NOMO-1 treated with DMSO at 0.1 percent for 48 hours (cell line): ENCODE data around the gene CCDC116.
"Not testable (repeated sequence)": the region's sequence is repeated elsewhere in the genome, so short reads cannot be mapped to it uniquely, and the experiment has no call there.

ENCODE experiments used
- DNase-seq: peaks from one replicate; lab custom pipeline; 2025; ENCODE audit not compliant: unreplicated experiment; lab: John Stamatoyannopoulos, UW

Gene CCDC116

DNA sequence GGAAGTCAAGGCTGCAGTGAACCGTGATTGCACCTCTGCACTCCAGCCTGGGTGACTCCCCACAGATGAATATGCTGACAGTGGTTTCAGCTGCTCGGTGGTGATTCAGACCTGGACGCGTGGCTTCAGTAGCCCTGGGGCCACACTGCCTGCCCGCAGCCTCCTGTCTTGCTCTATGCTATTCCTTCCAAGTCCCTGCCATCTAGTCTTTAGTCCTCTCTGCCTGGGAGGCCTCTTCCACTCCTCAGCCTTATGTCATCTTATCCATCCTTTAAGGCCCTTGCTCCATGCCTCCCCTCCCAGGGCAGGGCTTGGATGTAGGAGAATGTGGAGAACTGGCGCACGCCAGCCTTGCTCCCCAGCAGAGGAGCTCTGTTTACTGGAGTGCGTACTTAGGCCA, 25.8 kb upstream of the CCDC116 start:
- no peak for DNase-seq

DNA sequence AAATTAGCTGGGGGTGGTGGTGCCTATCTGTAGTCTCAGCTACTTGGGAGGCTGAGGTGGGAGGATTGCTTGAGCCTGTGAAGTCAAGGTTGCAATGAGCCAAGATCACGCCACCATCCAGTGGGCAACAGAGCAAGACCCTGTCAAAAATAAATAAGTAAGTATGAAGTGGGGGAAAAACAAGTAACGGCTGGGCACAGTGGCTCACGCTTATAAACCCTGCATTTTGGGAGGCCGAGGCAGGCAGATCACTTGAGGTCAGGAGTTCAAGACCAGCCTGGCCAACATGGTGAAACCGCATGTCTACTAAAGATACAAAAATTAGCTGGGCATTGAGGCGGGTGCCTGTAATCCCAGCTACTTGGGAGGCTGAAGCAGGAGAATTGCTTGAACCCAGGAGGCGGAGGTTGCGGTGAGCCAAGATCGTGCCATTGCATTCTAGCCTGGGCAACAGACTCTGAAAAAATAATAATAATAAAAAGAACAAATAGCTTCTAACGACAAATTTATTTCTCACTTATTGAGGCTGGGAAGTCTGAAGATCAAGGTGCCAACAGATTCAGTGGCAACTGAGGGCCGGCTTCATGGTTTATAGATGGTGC, 22.9 kb upstream of the CCDC116 start:
- not testable (repeated sequence) for DNase-seq

DNA sequence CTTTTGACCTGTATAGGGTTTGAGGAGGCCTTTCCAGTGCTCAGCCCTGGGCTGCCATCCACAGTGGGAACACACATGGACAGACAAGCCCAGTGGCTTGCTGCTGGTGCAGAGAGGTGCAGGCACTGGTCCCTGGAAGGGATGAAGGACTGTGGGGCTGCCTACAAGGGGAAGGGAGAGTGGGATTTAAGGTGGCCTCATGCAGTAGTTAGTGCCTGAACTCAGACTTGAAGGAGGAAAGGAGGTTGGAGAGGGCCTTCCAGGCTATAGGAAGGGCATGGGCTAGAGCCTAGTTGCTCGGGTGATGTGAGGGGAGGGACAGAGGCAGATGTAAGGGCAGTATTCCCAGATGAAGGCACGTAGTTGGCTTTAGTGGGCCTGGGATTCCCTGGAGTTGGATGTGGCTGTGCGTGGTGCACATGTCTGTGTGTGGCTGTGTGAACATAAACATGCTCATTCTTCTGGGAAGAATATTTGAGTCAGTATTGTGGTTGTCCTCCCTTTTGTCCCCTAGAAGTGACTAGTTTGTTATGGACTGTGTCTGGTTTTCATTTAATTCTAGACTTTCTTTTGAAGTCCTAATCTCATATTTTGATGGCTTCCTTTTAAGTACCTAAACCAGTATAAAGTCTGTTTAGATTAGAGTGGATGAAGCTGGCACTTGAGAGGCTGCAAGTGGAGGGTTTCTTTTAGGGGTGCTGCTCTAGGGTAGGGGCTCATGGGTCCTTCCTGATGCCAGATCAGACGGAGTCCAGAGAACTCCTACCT, 21.2 kb upstream of the CCDC116 start:
- DNase-seq, result no peak

DNA sequence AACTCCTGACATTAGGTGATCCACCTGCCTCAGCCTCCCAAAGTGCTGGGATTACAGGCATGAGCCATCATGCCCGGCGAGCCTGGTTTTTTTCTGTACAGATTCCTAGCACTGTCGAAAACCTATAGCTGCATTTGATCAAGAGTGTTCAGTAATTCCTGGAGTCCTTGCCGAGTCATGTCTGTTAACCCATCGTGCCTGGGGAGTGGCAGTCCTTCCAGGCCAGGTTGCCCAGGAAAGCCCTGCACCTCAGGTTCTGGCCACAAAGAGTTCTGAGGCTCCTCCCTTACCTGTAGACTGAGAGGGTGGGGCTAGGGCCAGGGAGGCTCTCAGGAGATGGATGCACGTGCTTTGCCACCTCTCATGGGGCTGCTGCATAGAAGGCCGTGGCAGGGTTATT, 19.7 kb upstream of the CCDC116 start:
- DNase-seq, result no peak

DNA sequence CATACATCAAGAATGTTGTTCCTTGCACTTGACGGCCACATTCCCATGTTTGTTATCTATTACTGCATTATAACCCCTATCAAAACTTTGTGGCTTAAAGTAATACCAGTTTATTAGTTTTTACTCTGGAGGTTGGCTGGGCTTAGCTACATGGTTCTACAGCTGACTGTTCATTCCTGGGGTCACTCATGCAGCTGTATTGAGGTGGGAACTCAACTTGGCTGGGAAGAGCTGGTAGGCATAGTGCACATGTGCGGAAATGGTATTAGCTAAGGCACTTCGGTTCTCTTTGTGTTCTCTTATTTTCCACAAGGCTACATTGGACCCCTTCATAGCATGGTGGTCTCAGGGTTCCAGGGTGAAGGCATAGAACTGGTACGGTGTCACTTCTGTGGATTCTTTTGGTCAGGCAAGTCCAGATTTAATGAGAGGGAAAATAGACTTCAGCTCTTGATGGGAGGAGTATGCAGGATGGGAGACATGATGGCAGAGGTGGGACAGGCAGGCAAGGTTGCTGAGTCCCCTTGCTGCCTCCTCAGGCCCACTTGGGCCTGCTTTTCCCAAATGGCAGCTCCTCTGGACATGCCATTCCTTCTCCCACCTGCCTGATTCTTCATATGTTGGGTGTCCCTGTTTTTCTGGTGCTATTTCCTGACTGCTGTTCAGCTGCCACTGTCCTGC, 18.9 kb upstream of the CCDC116 start:
- DNase-seq, result no peak

DNA sequence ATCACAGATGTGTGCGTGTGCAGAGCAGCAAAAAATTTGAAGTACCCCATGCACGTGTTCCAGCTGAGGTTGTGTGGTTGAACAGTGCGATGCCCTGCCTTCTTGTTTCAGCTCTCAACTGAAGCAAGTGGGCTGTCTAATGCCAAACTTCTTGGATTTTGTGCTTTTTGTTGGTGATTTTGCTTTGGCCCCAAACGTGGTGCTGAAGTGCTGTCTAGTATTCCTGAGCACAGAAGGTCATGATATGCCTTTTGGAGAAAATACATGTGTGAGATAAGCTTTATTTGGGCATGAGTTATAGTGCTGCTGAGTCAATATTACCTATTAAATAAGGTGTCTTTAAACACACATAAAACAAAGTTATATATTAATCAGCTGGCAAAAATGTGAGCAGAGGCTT, 16.8 kb upstream of the CCDC116 start:
- no peak for DNase-seq

DNA sequence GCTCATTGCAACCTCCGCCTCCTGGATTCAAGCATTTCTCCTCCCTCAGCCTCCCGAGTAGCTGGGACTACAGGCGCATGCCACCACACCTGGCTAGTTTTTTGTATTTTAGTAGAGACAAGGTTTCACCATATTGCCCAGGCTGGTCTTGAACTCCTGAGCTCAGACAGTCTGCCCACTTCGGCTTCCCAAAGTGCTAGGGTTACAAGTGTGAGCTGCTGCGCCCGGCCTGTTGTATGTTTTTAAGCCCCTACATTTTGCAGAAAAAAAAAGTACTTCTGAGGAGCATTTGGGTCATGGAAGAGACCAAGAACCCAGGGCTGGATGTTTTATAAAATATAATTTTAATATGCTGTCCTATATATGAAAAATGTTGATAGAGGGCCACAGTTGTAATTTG, 15.2 kb upstream of the CCDC116 start:
- DNase-seq, result not testable (repeated sequence)

DNA sequence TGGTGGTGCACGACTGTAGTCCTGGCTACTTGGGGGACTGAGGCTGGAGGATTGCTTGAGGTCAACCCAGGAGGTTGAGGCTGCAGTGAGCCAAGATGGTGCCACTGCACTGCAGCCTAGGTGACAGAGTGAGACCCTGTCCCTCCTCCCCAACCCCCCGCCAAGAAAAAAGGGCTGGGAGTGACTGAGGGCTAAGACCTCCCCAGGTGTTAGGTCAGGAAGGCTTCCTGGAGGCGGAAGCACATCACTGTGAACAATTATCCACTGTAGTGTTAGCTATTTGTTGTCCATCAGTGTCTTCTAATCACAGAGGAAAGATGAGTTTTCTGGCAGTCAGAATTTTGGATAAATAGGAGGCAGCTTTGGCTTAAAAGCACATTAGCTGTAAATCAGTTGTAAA, 11.5 kb upstream of the CCDC116 start:
- DNase-seq, result no peak

DNA sequence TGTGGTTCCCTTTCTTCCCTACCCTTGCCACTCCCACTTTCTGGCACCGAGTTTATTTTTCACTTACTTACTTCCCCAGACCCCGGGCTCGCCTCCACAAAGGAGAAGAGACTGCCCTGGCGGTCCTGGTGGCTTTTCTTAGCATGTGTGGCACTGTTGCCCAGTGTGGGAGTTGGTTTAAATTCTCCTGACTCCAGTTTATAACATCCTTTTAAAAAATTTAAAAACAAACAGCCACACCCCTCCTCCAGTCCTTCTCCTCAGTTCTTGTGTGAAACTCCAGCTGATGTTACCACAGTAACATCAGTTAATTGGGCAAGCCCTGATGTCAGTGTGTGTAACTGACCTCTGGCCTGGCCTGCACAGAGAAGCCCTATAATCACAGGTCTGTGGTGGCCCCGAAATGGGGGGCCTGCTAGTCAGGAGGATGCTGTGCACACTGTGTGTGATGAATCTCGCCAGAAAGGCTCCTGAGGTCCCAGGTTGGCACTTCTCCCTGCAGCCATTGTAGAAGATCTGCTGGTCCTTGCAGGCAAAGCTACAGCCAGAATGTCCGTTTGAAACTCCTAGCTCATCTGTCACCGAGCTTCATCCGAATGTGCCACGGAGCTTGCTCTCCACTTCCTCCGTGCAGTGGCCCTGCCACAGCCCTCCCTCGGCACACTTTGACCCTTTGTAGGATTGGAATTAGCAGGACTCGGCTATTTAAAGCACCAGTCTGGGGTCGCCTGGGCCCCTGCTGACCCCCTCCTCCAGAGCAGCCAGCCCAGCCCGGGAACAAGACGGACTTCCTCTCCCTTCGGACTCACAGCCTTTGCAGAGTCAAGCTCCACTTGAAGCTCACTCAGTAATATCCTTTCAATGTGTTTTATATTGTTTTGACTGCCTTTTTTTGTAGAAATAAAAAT, 10.3 kb upstream of the CCDC116 start:
- DNase-seq, result peak; percentile 51

DNA sequence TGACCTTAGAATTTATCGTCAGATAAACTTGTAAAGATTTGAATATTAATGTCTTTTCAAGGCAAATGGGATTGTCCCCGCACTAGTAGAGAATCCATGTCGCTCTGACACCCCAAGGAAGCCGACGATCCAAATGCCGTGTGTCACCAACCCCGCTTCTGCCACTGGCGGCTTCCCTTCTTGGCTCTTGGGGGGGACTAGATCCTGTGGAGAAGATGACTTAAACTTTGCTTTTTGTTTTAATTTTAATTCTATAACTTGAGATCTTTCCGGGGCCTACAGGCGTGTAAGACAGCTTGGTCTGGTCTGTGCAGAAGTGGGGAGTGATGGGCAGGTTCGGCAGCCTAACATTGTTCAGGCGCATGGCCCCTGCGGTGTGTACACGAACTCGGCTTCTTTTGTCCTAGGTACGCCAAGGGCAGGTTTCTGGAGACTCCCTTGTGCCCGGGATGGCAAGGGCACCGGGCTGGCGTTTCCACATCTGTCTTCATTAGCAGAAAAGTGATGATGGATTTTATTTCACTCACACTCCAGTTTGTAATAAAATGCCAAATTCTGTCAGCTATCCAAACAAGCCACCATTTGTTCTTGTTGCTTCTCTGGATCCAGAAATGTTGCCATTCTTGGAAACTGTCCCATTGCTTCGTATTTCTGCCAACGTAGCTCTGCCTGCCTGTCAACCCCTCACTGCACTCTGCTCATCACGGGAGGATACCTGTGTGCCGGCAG, 9.5 kb upstream of the CCDC116 start:
- DNase-seq, result no peak

DNA sequence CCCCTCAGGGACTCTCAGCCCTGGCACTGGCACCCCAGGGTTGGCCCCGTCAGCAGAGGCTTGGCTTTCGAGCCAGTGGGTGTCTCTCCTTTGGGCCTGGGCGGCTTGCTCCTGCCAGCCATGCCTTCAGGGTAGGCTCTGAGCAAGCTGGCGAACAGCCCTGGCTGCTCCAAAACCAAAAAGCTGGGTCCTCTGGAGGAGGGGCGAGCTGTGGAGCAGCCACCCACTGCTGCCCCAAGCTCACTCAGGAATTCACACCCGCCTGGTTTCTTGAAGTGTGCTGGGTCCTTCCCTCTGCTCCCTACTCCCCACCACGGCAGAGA, 9.0 kb upstream of the CCDC116 start:
- DNase-seq, result no peak

DNA sequence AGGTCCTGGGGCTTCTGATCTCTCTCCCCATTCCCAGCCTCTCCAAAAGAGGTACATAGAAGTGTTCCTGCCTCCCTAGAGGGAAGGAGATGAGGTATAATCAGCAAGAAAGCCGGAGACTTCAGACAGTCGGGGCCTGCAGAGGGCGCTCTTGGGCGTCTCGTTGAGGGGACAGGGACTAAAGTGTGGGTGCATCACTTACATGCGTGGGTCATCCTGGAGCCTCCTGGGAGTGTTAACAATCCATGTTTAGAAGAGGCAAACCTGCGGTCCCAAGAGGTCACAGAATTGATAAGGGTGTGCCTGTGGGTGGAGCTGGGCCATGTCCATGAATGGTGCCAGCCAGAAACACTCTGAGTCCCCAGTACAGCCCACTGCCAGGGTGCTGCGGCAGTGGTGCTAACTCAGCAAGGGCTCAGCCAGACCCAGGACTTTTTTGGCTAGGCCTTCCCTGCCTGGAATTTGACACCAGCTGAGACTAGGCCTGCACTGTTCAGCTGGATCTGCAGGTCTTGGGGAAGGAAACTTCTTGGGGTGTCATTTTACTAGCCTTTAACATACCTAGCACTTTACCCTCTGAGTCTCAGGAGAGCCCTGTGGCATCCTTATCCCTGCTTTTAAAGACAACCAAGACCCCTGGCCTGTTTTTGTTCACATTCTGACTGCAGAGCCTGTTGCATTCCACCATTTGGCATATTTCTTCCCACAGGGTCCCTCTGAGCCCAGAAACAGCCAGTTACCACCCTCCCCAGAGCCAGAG, 8.3 kb upstream of the CCDC116 start:
- DNase-seq, result no peak

DNA sequence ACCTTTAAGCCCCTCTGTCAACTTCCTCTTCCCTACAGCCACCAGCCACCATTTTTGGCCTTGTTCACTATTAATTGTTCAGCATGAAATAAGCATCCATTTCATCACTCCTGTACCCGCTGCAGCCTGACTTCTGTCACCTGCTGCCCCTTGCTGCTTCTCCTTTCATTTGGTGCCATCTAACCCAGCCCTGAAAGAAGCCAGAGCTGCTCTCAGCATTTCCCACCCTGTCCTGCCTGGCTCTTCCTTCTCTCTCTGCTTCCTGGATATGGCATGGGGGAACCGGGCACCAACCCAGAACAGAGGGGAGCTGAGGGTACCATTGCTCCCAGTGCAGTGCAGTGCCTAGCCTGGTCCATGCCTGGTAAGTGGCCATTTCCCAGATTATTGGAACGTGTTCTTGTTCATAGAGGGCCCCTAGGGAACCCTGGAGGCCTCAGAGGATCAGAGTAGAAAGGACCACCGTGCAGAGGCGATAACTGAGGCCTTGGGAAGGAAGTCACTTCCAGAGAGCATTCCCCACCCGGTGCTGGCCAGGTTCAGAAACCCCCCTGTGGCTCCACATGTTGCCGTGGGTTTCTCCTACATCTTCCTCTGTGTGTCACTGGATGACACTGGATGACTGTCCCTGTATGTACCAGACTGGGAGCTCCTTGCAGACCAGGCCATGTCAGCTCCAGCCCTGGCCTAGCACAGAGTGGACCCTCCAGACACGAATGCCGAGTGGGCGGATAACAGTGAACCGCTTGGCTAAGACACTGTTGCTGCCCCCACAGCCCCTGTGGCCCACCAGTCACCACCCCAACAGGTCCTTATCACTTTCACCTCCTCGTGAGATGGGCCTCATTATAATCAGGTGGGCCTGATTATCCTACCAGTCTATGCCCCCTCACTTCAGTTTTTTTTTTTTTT, 7.4 kb upstream of the CCDC116 start:
- DNase-seq, result peak; percentile 73

DNA sequence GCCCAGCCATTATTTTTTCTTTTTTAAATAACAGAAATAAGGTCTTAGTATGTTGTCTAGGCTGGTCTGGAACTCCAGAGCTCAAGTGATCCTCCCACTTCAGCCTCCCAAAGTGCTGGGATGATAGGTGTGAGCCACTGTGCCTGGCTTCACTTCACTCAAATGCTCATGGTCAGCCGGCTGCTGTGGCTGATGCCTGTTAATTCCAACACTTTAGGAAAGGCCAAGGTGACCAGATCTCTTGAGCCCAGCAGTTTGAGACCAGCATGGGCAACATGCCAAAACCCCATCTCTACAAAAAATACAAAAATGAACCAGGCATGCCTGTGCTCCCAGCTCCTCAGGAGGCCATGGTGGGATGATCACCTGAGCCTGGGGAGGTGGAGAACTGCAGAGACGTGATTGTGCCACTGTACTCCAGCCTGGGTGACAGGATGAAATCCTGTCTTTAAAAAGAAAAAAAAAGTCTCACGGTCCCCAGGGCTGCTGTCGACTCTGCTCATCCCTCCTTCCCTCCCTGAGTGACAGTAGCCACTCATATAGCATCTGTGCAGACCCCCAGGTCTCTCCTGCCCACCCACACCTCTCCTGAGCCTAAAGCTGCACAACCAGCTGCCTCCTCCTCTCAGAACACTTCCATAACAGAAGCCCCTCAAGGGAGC, 6.4 kb upstream of the CCDC116 start:
- DNase-seq, result no peak

DNA sequence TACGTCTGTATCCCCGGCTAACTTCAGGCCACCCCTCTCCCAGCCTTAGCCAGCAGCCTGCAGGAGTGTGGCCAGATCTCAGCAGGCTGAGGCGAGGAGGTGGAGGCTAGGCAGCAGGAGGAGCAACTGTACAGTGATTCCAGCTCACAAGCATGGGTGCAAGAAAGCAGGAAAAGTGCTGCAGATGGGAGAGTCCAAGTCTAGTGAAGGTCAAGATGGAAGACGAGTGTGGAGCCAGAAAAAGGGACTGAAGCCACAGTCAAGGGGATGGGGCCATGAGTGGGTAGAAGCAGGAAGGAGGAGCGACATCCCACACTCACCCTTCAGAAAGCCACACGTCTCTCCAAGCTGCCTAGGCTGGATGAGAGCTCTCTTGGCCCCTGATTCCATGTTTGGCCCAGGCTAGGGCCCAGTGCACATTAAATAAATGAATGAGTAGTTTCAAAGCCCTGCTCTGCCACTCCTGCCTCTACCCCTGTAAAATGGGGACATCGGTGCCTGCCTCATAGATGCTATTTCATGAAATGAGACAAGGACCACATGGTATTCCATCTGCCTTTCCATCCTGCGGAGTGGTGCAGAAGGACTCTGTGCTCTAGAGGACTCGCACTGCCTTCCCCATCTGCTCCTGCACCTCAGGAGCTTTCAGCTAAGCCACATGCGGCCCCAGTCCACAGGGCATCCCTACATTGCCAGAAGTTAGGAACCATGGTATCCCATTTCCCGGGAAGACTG, 5.7 kb upstream of the CCDC116 start:
- DNase-seq, result no peak

DNA sequence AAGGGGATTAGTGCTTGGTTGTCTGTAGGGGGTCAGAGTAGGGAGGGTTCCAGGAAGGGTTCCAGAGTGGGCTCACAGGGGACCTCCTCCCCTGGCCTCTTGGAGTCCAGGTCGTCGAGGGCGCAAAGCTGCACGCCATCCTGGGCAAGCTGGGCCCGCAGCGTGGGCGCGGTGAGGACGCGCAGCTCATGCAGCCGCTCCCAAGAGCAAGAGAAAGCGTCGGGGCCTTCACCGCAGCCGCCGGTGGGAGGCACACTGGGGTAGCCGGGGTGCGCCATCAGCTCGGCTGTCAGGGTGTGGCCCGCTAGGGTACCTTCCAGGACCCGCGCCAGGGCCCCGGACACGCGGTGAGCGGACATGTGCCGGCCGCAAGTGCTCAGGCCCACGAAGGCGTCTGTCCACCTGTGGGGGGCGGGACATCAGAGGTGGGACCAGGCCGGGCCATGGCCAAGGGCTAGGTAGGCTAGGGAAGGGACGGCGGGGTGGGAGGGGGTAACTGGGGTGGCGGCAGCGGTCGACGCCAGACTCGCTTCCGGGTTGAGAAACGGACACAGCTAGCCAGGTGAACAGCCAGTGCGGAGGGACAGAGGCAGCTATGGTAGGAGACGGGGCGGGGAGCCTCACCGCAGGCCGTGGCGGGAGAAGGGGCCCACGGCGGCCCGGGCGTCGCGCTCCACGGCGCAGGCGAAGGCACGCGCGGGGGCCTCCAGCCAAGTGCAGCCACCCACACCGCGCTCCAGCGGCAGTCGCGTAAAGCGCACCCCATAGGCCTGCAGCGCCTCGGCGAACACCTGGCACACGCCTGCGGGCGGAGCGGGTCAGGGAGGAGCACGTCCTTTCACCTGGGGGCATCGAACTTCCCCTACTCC, 3.9 kb upstream of the CCDC116 start:
- DNase-seq, result no peak
